CD4-positive, alpha-beta T cell treated with Interleukin-21 for 1 hour (primary cell): Measurements from ENCODE around the gene GTF2F2.
"Not testable (repeated sequence)": the region's sequence is repeated elsewhere in the genome, so short reads cannot be mapped to it uniquely, and the experiment has no call there.

Experiments used
- DNase-seq: peaks from one replicate; pipeline ENCODE4 v3.0.0-alpha.2; 2020

GTF2F2 gene

GRCh38 chr13:45219123-45219891, 99.0 kb downstream of the GTF2F2 start:
- no peak for DNase-seq

- no peak for DNase-seq
Measured at GRCh38 chr13:45219938-45220375, 99.6 kb downstream of the GTF2F2 start.

GRCh38 chr13:45220403-45220802, 100.1 kb downstream of the GTF2F2 start:
- no peak for DNase-seq

- DNase-seq, result no peak
Measured at GRCh38 chr13:45222516-45222915, 102.2 kb downstream of the GTF2F2 start.

- DNase-seq, result no peak
Measured at GRCh38 chr13:45222919-45223318, 102.6 kb downstream of the GTF2F2 start.

GRCh38 chr13:45224176-45224575, 103.9 kb downstream of the GTF2F2 start:
- DNase-seq, result no peak

- DNase-seq, result no peak
Measured at GRCh38 chr13:45225370-45225769, 105.1 kb downstream of the GTF2F2 start.

GRCh38 chr13:45226024-45226423, 105.7 kb downstream of the GTF2F2 start:
- no peak for DNase-seq

- DNase-seq, result no peak
Measured at GRCh38 chr13:45228002-45228401, 107.7 kb downstream of the GTF2F2 start.

GRCh38 chr13:45229172-45229571, 108.9 kb downstream of the GTF2F2 start:
- DNase-seq, result no peak

GRCh38 chr13:45231305-45231704, 111.0 kb downstream of the GTF2F2 start:
- no peak for DNase-seq

GRCh38 chr13:45231722-45232121, 111.4 kb downstream of the GTF2F2 start:
- DNase-seq, result no peak

- no peak for DNase-seq
Measured at GRCh38 chr13:45232591-45232990, 112.3 kb downstream of the GTF2F2 start.

- DNase-seq, result no peak
Measured at GRCh38 chr13:45238945-45239795, 118.9 kb downstream of the GTF2F2 start.

- no peak for DNase-seq
Measured at GRCh38 chr13:45240143-45240542, 119.8 kb downstream of the GTF2F2 start.

GRCh38 chr13:45242070-45242469, 121.8 kb downstream of the GTF2F2 start:
- DNase-seq, result no peak

- no peak for DNase-seq
Measured at GRCh38 chr13:45242524-45242923, 122.2 kb downstream of the GTF2F2 start.

GRCh38 chr13:45243077-45243476, 122.8 kb downstream of the GTF2F2 start:
- DNase-seq, result no peak

GRCh38 chr13:45244736-45245135, 124.4 kb downstream of the GTF2F2 start:
- DNase-seq, result not testable (repeated sequence)

GRCh38 chr13:45249662-45250061, 129.4 kb downstream of the GTF2F2 start:
- no peak for DNase-seq

- no peak for DNase-seq
Measured at GRCh38 chr13:45254396-45254795, 134.1 kb downstream of the GTF2F2 start.

GRCh38 chr13:45255247-45255987, 135.1 kb downstream of the GTF2F2 start:
- no peak for DNase-seq

GRCh38 chr13:45256254-45256653, 135.9 kb downstream of the GTF2F2 start:
- no peak for DNase-seq
